Activated CD4-positive, alpha-beta T cell treated with anti-CD3 and anti-CD28 coated beads, Interleukin-2, amount 10 ng/mL, durations not matched to agents 7 days and 5 days (primary cell): Measurements from ENCODE around the gene NPEPPS. TPM values are rescaled to one million over a fixed set of nuclear protein-coding genes. Genes with fewer than 3 reads are reported as not detected.

Experiments used
- CTCF ChIA-PET: fragments of 350-600 bp; sonication (Branson Sonifier 250); formaldehyde crosslinking; loops from one replicate; lab custom pipeline; 2021; ENCODE audit warnings: antibody characterized with exemption; lab: Charles Lee
- POLR2A ChIA-PET: fragments of 350-600 bp; sonication (Branson Sonifier 250); formaldehyde crosslinking; loops from one replicate; lab custom pipeline; 2021; ENCODE audit warnings: antibody characterized with exemption; lab: Charles Lee
- DNase-seq: peaks from one replicate; pipeline ENCODE4 v3.0.0-alpha.2; 2020
- H3K27ac Mint-ChIP-seq: one replicate; pipeline ENCODE4 v1.8.0; 2021; ENCODE audit warnings: mild to moderate bottlenecking, moderate library complexity, mixed read lengths
- H3K27me3 Mint-ChIP-seq: one replicate; pipeline ENCODE4 v1.8.0; 2021; ENCODE audit warnings: mixed read lengths
- H3K36me3 Mint-ChIP-seq: one replicate; pipeline ENCODE4 v1.8.0; 2021; ENCODE audit warnings: low read depth, mixed read lengths
- H3K4me1 Mint-ChIP-seq: one replicate; pipeline ENCODE4 v1.8.0; 2021; ENCODE audit warnings: mixed read lengths
- H3K4me3 Mint-ChIP-seq: one replicate; pipeline ENCODE4 v1.8.0; 2021; ENCODE audit warnings: mild to moderate bottlenecking, moderate library complexity, mixed read lengths
- H3K9me3 Mint-ChIP-seq: one replicate; pipeline ENCODE4 v1.8.0; 2021; ENCODE audit warnings: mixed read lengths
- total RNA-seq, 2 experiments: library from RNA; stranded (reverse); gene quantifications; one replicate each; pipeline ENCODE4 v1.2.3, GENCODE V29; 2021

The NPEPPS gene
- total RNA-seq, 2 experiments from 2014 or later = 79.6 to 110 TPM

DNA sequence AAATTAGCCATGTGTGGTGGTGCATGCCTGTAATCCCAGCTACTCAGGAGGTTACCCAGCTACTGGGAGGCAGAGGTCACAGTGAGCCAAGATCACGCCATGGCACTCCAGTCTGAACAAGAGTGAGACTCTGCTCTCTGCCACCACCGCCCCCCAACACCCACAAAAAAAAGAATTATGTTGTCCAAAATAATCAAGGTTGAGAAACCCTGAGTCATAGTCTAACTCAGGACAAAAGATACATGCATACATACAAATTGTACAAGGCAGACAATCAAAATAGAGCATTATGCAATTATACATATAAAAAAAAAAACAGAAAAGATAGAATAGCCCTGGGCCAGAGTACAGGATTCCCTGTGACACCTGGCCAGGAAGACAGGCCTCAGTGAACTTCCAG, 112.2 kb downstream of the NPEPPS start:
- no peaks in the 10 kb centered on the region for H3K27me3 Mint-ChIP-seq
- peaks cover 11% of the 10 kb centered on the region for H3K4me1 Mint-ChIP-seq
- CTCF ChIA-PET = interaction anchor here (0.6 to 1.9 kb wide), 4 partner anchors 9 to 520 kb away, joined by 3 to 5 read pairs (median 4); no protein-coding TSS in a partner anchor
- DNase-seq = no peak
- no peak overlapping the region for H3K27ac Mint-ChIP-seq
- no peak overlapping the region for H3K4me3 Mint-ChIP-seq
- H3K9me3 Mint-ChIP-seq = no peaks in the 10 kb centered on the region
- peaks cover 5% of the 10 kb centered on the region for H3K36me3 Mint-ChIP-seq
- POLR2A ChIA-PET = no interaction called here

- Mint-ChIP-seq H3K36me3 (peaks cover 8% of the 10 kb centered on the region), H3K27me3 (no peaks in the 10 kb centered on the region), H3K27ac (no peak overlapping the region), H3K9me3 (no peaks in the 10 kb centered on the region), H3K4me3 (no peak overlapping the region), H3K4me1 (peaks cover 15% of the 10 kb centered on the region)
- POLR2A ChIA-PET = no interaction called here
- CTCF ChIA-PET = interaction anchor here (1.5 kb wide), 1 partner anchor 14 kb away, joined by 3 read pairs; no protein-coding TSS in a partner anchor
- no peak for DNase-seq
Measured at GRCh38 chr17:47644324-47644723, 113.4 kb downstream of the NPEPPS start.

DNA sequence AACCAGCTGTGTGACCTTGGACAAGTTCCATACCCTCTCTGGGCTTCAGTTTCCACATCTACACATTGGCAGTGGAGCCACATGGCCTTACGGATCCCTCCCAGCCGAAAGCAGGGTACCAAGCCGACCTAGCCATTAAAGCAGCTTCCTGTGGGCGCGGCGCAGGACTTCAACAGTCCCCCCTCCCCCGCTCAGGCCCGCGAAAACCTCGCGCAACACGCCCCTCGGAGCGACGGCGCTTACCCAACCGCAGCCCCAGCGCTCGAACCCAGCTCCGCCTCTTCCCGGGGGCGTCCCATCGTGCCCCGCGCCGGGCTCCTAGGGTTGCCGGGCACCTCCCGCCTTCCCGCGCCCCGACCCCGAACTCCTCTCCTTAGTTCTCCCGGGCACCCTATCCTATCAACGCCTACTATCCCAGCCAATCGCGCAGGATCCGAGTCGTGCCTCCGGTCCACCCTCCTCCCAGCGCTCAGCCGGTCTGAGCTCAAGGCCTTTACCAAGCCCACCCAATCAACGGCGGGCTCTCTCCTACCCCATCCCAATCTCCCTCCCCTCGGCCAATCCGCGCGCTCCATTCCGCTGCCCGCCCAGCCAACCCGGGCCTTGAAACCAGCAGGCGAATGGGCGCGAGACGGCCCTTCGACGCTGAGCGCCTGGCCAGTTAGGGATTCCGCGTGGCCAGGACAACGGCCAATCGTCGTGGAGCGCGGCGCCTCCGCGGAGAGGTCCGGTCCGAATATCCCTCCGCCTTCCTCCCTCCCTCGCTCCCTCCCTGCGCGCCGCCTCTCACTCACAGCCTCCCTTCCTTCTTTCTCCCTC, 118.5 kb downstream of the NPEPPS start, which contains the start of gene KPNB1:
KPNB1 (plus strand) TSS at position 767 of the 819 bp plus-strand sequence. CDS start 326 bp downstream, outside the sequence.
- H3K4me3 Mint-ChIP-seq = peak within 1 kb of the TSS; percentile 85
- H3K27me3 Mint-ChIP-seq = no peaks in the 10 kb centered on the region
- DNase-seq = peak; percentile 99
- peaks cover 41% of the 10 kb centered on the region for H3K36me3 Mint-ChIP-seq
- no peaks in the 10 kb centered on the region for H3K9me3 Mint-ChIP-seq
- peaks cover 45% of the 10 kb centered on the region for H3K4me1 Mint-ChIP-seq
- POLR2A ChIA-PET = interaction anchor here (0.5 to 1.1 kb wide), 8 partner anchors 9 to 1265 kb away, joined by 3 to 8 read pairs (median 4); no protein-coding TSS in a partner anchor
- CTCF ChIA-PET = interaction anchor here (0.9 to 5.5 kb wide), 9 partner anchors 10 to 321 kb away, joined by 3 to 35 read pairs (median 4); partner anchors contain the start of genes CDK5RAP3 and TBX21
- peak within 1 kb of the TSS; percentile 96 for H3K27ac Mint-ChIP-seq

GRCh38 chr17:47649972-47650524, 119.1 kb downstream of the NPEPPS start:
- Mint-ChIP-seq H3K27ac (peak overlapping the region; percentile 96), H3K36me3 (peaks cover 48% of the 10 kb centered on the region), H3K9me3 (no peaks in the 10 kb centered on the region), H3K4me3 (peak overlapping the region; percentile 85), H3K27me3 (no peaks in the 10 kb centered on the region), H3K4me1 (peaks cover 51% of the 10 kb centered on the region)
- ChIA-PET CTCF (interaction anchor here (0.7 to 5.5 kb wide), 6 partner anchors 9 to 321 kb away, joined by 3 to 35 read pairs (median 4); partner anchors contain the start of gene CDK5RAP3), POLR2A (interaction anchor here (0.7 to 1.1 kb wide), 3 partner anchors 16 to 126 kb away, joined by 4 to 8 read pairs (median 4); no protein-coding TSS in a partner anchor)
- peak; percentile 64 for DNase-seq

DNA sequence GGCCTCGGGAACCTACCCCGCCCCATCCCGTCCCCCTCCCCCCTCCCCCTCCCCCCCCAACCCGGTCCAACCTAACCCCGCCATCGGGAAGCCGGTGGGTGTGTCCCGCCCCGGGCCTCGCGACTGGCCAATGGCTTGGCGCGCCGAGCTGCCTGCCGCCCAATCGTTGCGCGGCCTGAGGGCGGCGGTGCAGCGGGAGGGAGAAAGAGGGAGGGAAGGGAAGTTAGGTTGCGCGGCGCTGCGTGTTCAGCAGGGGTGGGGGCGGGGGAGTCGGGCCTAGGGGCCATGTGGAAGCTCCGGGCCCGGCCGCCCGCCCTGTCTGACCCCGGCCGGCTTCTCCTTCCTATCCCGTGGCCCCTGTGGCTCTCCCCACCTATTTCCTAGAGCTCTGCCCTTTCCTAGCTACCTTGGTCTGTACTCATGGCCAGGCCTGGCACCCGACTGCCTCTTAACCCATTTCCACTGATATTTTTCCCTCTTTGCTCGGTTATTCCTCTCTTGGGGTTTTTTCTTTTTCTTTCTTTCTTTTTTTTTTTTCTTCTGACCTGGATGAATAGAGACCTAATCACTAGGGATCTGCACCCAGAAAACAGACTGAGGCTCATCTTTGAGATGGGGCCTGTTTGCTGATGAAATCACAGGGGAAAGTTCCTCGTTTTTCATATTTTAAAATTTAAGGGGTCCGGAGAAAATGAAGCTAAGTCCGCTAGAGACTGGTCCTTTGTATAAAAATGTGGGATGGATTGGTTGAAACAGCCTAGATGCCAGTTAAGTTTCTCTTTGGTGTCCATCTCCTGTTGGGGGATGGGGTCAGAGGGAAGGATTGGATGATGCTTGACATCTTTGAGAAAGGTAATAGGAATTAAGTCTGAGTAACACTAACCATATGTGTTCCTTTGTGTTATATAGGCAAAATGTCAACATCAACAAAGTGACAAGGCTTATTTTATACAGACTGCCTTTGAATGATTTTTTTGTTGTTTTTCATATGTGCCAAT, 119.9 kb downstream of the NPEPPS start:
- Mint-ChIP-seq H3K4me1 (peaks cover 59% of the 10 kb centered on the region), H3K27ac (peak overlapping the region; percentile 90), H3K27me3 (no peaks in the 10 kb centered on the region), H3K4me3 (peak overlapping the region; percentile 85), H3K36me3 (peaks cover 56% of the 10 kb centered on the region), H3K9me3 (no peaks in the 10 kb centered on the region)
- ChIA-PET POLR2A (no interaction called here), CTCF (interaction anchor here (0.6 to 5.5 kb wide), 9 partner anchors 11 to 320 kb away, joined by 3 to 35 read pairs (median 4); partner anchors contain the start of gene CDK5RAP3)
- peak; percentile 95 for DNase-seq

GRCh38 chr17:47651704-47652103, 120.8 kb downstream of the NPEPPS start:
- H3K4me3 Mint-ChIP-seq = peak overlapping the region; percentile 85
- H3K27ac Mint-ChIP-seq = peak overlapping the region; percentile 27
- DNase-seq = no peak
- POLR2A ChIA-PET = no interaction called here
- no peaks in the 10 kb centered on the region for H3K27me3 Mint-ChIP-seq
- H3K36me3 Mint-ChIP-seq = peaks cover 63% of the 10 kb centered on the region
- CTCF ChIA-PET = interaction anchor here (1.8 to 5.5 kb wide), 2 partner anchors 10 to 13 kb away, joined by 5 to 35 read pairs; no protein-coding TSS in a partner anchor
- no peaks in the 10 kb centered on the region for H3K9me3 Mint-ChIP-seq
- H3K4me1 Mint-ChIP-seq = peaks cover 66% of the 10 kb centered on the region

GRCh38 chr17:47652570-47652969, 121.7 kb downstream of the NPEPPS start:
- H3K36me3 Mint-ChIP-seq = peaks cover 68% of the 10 kb centered on the region
- peaks cover 68% of the 10 kb centered on the region for H3K4me1 Mint-ChIP-seq
- POLR2A ChIA-PET = no interaction called here
- DNase-seq = no peak
- no peaks in the 10 kb centered on the region for H3K27me3 Mint-ChIP-seq
- CTCF ChIA-PET = interaction anchor here (0.6 to 4.4 kb wide), 4 partner anchors 12 to 206 kb away, joined by 3 to 24 read pairs (median 3); partner anchors contain the start of gene SP6
- peak overlapping the region; percentile 85 for H3K4me3 Mint-ChIP-seq
- peak overlapping the region; percentile 42 for H3K27ac Mint-ChIP-seq
- H3K9me3 Mint-ChIP-seq = no peaks in the 10 kb centered on the region

DNA sequence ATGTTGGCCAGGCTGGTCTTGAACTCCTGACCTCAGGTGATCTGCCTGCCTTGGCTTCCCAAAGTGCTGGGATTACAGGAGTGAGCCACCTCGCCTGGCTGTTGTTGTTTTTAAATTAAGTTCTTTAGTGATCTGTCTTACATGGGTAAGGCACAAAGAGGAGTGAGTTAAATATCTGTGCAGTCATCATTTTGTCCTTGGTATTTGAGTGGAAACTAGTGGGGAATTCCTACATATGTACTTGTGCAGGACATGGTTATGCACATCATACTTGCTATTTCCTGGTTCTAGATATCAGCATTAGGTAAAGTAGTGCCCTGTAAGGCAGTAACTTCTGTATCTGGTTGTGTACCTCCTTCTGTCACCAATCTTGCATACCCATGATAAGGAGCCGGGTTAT, 122.5 kb downstream of the NPEPPS start:
- CTCF ChIA-PET = interaction anchor here (0.7 to 4.4 kb wide), 2 partner anchors 11 to 198 kb away, joined by 3 to 24 read pairs; partner anchors contain the start of gene SP6
- POLR2A ChIA-PET = no interaction called here
- DNase-seq = no peak
- Mint-ChIP-seq H3K4me1 (peaks cover 71% of the 10 kb centered on the region), H3K27me3 (no peaks in the 10 kb centered on the region), H3K27ac (peak overlapping the region; percentile 34), H3K4me3 (peak overlapping the region; percentile 12), H3K9me3 (no peaks in the 10 kb centered on the region), H3K36me3 (peaks cover 76% of the 10 kb centered on the region)

DNA sequence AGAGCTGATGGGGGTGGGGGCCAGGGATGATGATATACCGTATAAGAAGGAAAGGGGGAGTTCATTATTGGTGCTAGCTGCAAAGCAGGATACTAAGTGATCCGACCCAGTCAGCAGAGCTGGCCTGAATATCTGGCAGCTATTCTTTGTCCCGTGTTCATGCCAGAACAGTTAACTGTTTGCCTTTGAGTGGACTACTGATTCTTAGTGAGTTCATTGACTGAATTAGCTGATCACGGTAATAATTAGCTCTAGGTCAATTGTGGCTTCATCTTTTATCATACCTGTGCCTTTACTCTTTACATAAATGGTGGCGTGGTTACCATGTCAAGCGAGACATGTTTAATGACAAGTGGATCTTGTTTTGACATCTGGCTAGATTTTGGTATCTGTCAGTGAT, 124.1 kb downstream of the NPEPPS start:
- peaks cover 76% of the 10 kb centered on the region for H3K4me1 Mint-ChIP-seq
- H3K36me3 Mint-ChIP-seq = peaks cover 80% of the 10 kb centered on the region
- H3K27me3 Mint-ChIP-seq = no peaks in the 10 kb centered on the region
- peak overlapping the region; percentile 22 for H3K4me3 Mint-ChIP-seq
- H3K27ac Mint-ChIP-seq = no peak overlapping the region
- DNase-seq = no peak
- CTCF ChIA-PET = interaction anchor here (0.7 to 4.4 kb wide), 5 partner anchors 10 to 527 kb away, joined by 3 to 24 read pairs (median 5); no protein-coding TSS in a partner anchor
- POLR2A ChIA-PET = interaction anchor here (0.7 to 1.0 kb wide), 2 partner anchors 8 to 16 kb away, joined by 3 read pairs; no protein-coding TSS in a partner anchor
- H3K9me3 Mint-ChIP-seq = no peaks in the 10 kb centered on the region

- CTCF ChIA-PET = interaction anchor here (1.0 kb wide), 2 partner anchors 11 to 39 kb away, joined by 3 read pairs; partner anchors contain the start of gene KPNB1
- Mint-ChIP-seq H3K4me3 (peak overlapping the region; percentile 75), H3K36me3 (peaks cover 71% of the 10 kb centered on the region), H3K27me3 (no peaks in the 10 kb centered on the region), H3K27ac (peak overlapping the region; percentile 93), H3K4me1 (peaks cover 60% of the 10 kb centered on the region), H3K9me3 (no peaks in the 10 kb centered on the region)
- DNase-seq = peak; percentile 42
- POLR2A ChIA-PET = no interaction called here
Measured at GRCh38 chr17:47660064-47660492, 129.2 kb downstream of the NPEPPS start.

GRCh38 chr17:47663912-47664623, 133.2 kb downstream of the NPEPPS start:
- peaks cover 44% of the 10 kb centered on the region for H3K4me1 Mint-ChIP-seq
- DNase-seq = peak; percentile 75
- H3K36me3 Mint-ChIP-seq = peaks cover 62% of the 10 kb centered on the region
- peak overlapping the region; percentile 74 for H3K27ac Mint-ChIP-seq
- POLR2A ChIA-PET = no interaction called here
- no peak overlapping the region for H3K4me3 Mint-ChIP-seq
- CTCF ChIA-PET = interaction anchor here (0.8 to 4.9 kb wide), 12 partner anchors 10 to 76 kb away, joined by 3 to 35 read pairs (median 4); partner anchors contain the start of genes KPNB1 and TBX21
- H3K9me3 Mint-ChIP-seq = no peaks in the 10 kb centered on the region
- H3K27me3 Mint-ChIP-seq = no peaks in the 10 kb centered on the region
